Head of caudate nucleus (tissue), 42 donors: ENCODE data around the gene NGB.
A peak's percentile ranks its signal among the peaks of the same experiment; 100 is the strongest.
"Not testable (repeated sequence)": the region's sequence is repeated elsewhere in the genome, so short reads cannot be mapped to it uniquely, and the experiment has no call there.

ENCODE experiments used
- DNase-seq, 42 donors: peaks; one replicate each; pipeline versions ENCODE4 v3.0.0 to v3.0.0-alpha.2; 2020 to 2021; ENCODE audit warnings: mixed read lengths in 7 of 42
- intact Hi-C: fragments of 100-400 bp; cut with DNase I; formaldehyde crosslinking; loops from one replicate; pipeline ENCODE4 v1.15.0; 2022

The NGB gene

GRCh38 chr14:77271113-77271710 lies at the start of gene NGB:
TSS of gene NGB (minus strand) at chr14:77271206. CDS start at chr14:77270937, 269 bp downstream.
- intact Hi-C loops = no loop called here
- no peak for DNase-seq

GRCh38 chr14:77320238-77320935 lies 49.4 kb upstream of the NGB start, which contains the start of gene POMT2:
TSS of gene POMT2 (minus strand) at chr14:77320883. CDS start at chr14:77320681, 202 bp downstream.
- intact Hi-C loops = loop anchor here (2.0 to 10.0 kb wide), 3 partner anchors 56 to 234 kb away; partner anchors contain the start of genes SAMD15, TMED8 and VIPAS39

GRCh38 chr14:77319422-77319821 lies 48.4 kb upstream of the NGB start:
- DNase-seq = peak in 4 of 42 donors; percentile 36 to 52 (median 50)
- intact Hi-C loops = loop anchor here (5.0 kb wide), 1 partner anchor 167 kb away; no protein-coding TSS in a partner anchor

More at GRCh38 chr14:77320238-77320935, 49.4 kb upstream of the NGB start, which contains the start of gene POMT2:
- peak; percentile 91 to 98 (median 96) for DNase-seq

GRCh38 chr14:77318756-77319155 lies 47.8 kb upstream of the NGB start:
- intact Hi-C loops = loop anchor here (5.0 kb wide), 1 partner anchor 166 kb away; no protein-coding TSS in a partner anchor
- not testable (repeated sequence) for DNase-seq

- intact Hi-C loops = loop anchor here (5.0 kb wide), 1 partner anchor 166 kb away; no protein-coding TSS in a partner anchor
- peak in 16 of 42 donors; percentile 30 to 81 (median 60) for DNase-seq
Measured at GRCh38 chr14:77318006-77318553, 47.1 kb upstream of the NGB start.

- peak in 1 of 42 donors; percentile 23 for DNase-seq
- intact Hi-C loops = loop anchor here (5.0 kb wide), 1 partner anchor 165 kb away; no protein-coding TSS in a partner anchor
Measured at GRCh38 chr14:77316872-77317301, 45.9 kb upstream of the NGB start.

- DNase-seq = no peak
- intact Hi-C loops = loop anchor here (5.0 kb wide), 1 partner anchor 164 kb away; no protein-coding TSS in a partner anchor
Measured at GRCh38 chr14:77316195-77316505, 45.1 kb upstream of the NGB start.

- DNase-seq = peak in 8 of 42 donors; percentile 24 to 71 (median 34)
- intact Hi-C loops = loop anchor here (1.0 to 5.0 kb wide), 2 partner anchors 13 to 162 kb away; no protein-coding TSS in a partner anchor
Measured at GRCh38 chr14:77314539-77315457, 43.8 kb upstream of the NGB start.

- peak in 28 of 42 donors; percentile 24 to 88 (median 60) for DNase-seq
- intact Hi-C loops = no loop called here
Measured at GRCh38 chr14:77314043-77314442, 43.0 kb upstream of the NGB start.

- no peak for DNase-seq
- intact Hi-C loops = no loop called here
Measured at GRCh38 chr14:77313371-77313770, 42.4 kb upstream of the NGB start.

- intact Hi-C loops = no loop called here
- DNase-seq = no peak
Measured at GRCh38 chr14:77311217-77311616, 40.2 kb upstream of the NGB start.

GRCh38 chr14:77310026-77310425 lies 39.0 kb upstream of the NGB start:
- no peak for DNase-seq
- intact Hi-C loops = no loop called here

- DNase-seq = no peak
- intact Hi-C loops = no loop called here
Measured at GRCh38 chr14:77309131-77309530, 38.1 kb upstream of the NGB start.

- peak; percentile 49 to 91 (median 78) for DNase-seq
- intact Hi-C loops = no loop called here
Measured at GRCh38 chr14:77306851-77307496, 36.0 kb upstream of the NGB start.

GRCh38 chr14:77306416-77306815 lies 35.4 kb upstream of the NGB start:
- intact Hi-C loops = no loop called here
- DNase-seq = peak in 33 of 42 donors; percentile 17 to 89 (median 69)

GRCh38 chr14:77305696-77306095 lies 34.7 kb upstream of the NGB start:
- intact Hi-C loops = no loop called here
- peak; percentile 32 to 87 (median 70) for DNase-seq

GRCh38 chr14:77303417-77304156 lies 32.6 kb upstream of the NGB start:
- intact Hi-C loops = no loop called here
- peak in 6 of 42 donors; percentile 34 to 71 (median 46) for DNase-seq
